Keratinocyte (primary cell): Measurements from ENCODE around the gene NFATC1. TPM values are rescaled to one million over a fixed set of nuclear protein-coding genes. Genes with fewer than 3 reads are reported as not detected.

Source experiments
- DNase-seq: peaks from one replicate; pipeline ENCODE4 v3.0.0-alpha.2; 2011; ENCODE audit warnings: low read depth, missing footprints, low spot score
- FAIRE-seq: peaks from 2 replicates; lab custom pipeline; 2011; peaks lifted over from hg19 to GRCh38; lab: Jason Lieb, UNC
- H2AFZ ChIP-seq: 2 replicates; pipeline ENCODE4 v1.6.0; 2012; ENCODE audit warnings: low read length, control low read depth, inconsistent platforms; ENCODE audit not compliant: control insufficient read depth
- H3K27ac ChIP-seq: 2 replicates; pipeline ENCODE4 v1.5.1; 2011; ENCODE audit warnings: low read length; ENCODE audit not compliant: control insufficient read depth, insufficient read depth
- H3K27me3 ChIP-seq: 3 replicates; pipeline ENCODE4 v1.6.0; 2011; ENCODE audit warnings: low read length; ENCODE audit not compliant: control insufficient read depth, insufficient read depth; ENCODE audit errors: extremely low read depth
- H3K36me3 ChIP-seq, 2 experiments: 2 replicates in 1 of 2; 3 replicates in 1 of 2; pipeline ENCODE4 v1.5.1; 2011; ENCODE audit warnings: low read length in 2 of 2, mild to moderate bottlenecking in 1 of 2; ENCODE audit not compliant: control insufficient read depth in 2 of 2, insufficient read depth in 2 of 2; ENCODE audit errors: extremely low read depth in 1 of 2
- H3K4me1 ChIP-seq: 3 replicates; pipeline ENCODE4 v1.5.1; 2011; ENCODE audit warnings: low read length; ENCODE audit not compliant: control insufficient read depth, insufficient read depth; ENCODE audit errors: extremely low read depth
- H3K4me2 ChIP-seq: 3 replicates; pipeline ENCODE4 v1.6.0; 2011; ENCODE audit warnings: low read depth, low read length; ENCODE audit not compliant: control insufficient read depth, insufficient read depth; ENCODE audit errors: extremely low read depth
- H3K4me3 ChIP-seq, 3 experiments: fragments of 200-600 bp in 1 of 3; sonication (generic) in 1 of 3; 2 replicates in 2 of 3; 3 replicates in 1 of 3; pipeline ENCODE4 v1.5.1; 2011 to 2016; ENCODE audit warnings: low read length in 3 of 3, mild to moderate bottlenecking in 3 of 3, control low read depth in 2 of 3, inconsistent platforms in 1 of 3, low read depth in 1 of 3, mixed read lengths in 1 of 3, mixed run types in 1 of 3, moderate library complexity in 1 of 3; ENCODE audit not compliant: control insufficient read depth in 2 of 3, insufficient read depth in 2 of 3; ENCODE audit errors: extremely low read depth in 1 of 3
- H3K79me2 ChIP-seq: 2 replicates; pipeline ENCODE4 v1.6.0; 2012; ENCODE audit warnings: low read length; ENCODE audit not compliant: control insufficient read depth, insufficient read depth
- H3K9ac ChIP-seq: 3 replicates; pipeline ENCODE4 v1.6.0; 2011; ENCODE audit warnings: low read length; ENCODE audit not compliant: control insufficient read depth, insufficient read depth; ENCODE audit errors: extremely low read depth
- H3K9me1 ChIP-seq: 3 replicates; pipeline ENCODE4 v1.6.0; 2011; ENCODE audit warnings: low read length; ENCODE audit not compliant: control insufficient read depth, insufficient read depth; ENCODE audit errors: extremely low read depth
- H3K9me3 ChIP-seq: 2 replicates; pipeline ENCODE4 v1.5.1; 2012; ENCODE audit warnings: low read depth, low read length; ENCODE audit not compliant: control insufficient read depth
- H4K20me1 ChIP-seq: 3 replicates; pipeline ENCODE4 v1.6.0; 2011; ENCODE audit warnings: low read length; ENCODE audit not compliant: control insufficient read depth, insufficient read depth; ENCODE audit errors: extremely low read depth
- CTCF ChIP-seq, 3 experiments: IDR thresholded peaks in 1 of 3; conservative IDR thresholded peaks in 1 of 3; optimal IDR thresholded peaks in 1 of 3; 2 replicates in 2 of 3; 3 replicates in 1 of 3; pipeline versions ENCODE3 to v1.5.1; 2011; ENCODE audit warnings: low read length in 3 of 3, mild to moderate bottlenecking in 3 of 3, moderate library complexity in 2 of 3, control low read depth in 1 of 3, inconsistent platforms in 1 of 3; ENCODE audit not compliant: insufficient read depth in 2 of 3; ENCODE audit errors: extremely low read depth in 1 of 3
- EZH2 ChIP-seq: IDR thresholded peaks from one replicate; pipeline ENCODE4 v1.6.1; 2012; ENCODE audit warnings: inconsistent platforms, mild to moderate bottlenecking, low read length, moderate library complexity
- dilution Hi-C: fragments of 300-500 bp; cut with MboI; formaldehyde crosslinking; loops from one replicate; pipeline ENCODE4 v1.7.0; 2020; ENCODE audit warnings: low sequenced_read_pairs; ENCODE audit not compliant: extremely low pct_ligation_motif_present
- polyA plus RNA-seq, 5 experiments: library from polyadenylated mRNA; depleted of rRNA in 3 of 5; stranded (reverse) in 3 of 5; stranded (forward) in 1 of 5; unstranded in 1 of 5; fragments of >200 nt; gene quantifications; 1 replicate in 1 of 5; 2 replicates in 3 of 5; 3 replicates in 1 of 5; pipeline versions ENCODE4 v1.2.1 to v1.2.3, GENCODE V29; 2011 to 2012; ENCODE audit warnings: missing spikeins in 2 of 5, low read depth in 1 of 5, low replicate concordance in 1 of 5

NFATC1 gene
- polyA plus RNA-seq, 1 donor (not counting 4 experiments of a cell fraction or from before 2014, with no cell fraction given): 0.77 TPM

- Histone ChIP-seq H3K9me1 (no peaks in the 10 kb centered on the region), H3K36me3 (no peaks in the 10 kb centered on the region), H3K4me1 (peaks cover 4% of the 10 kb centered on the region), H4K20me1 (peaks cover 5% of the 10 kb centered on the region), H3K79me2 (no peaks in the 10 kb centered on the region), H3K9ac (no peak overlapping the region), H3K9me3 (no peaks in the 10 kb centered on the region), H3K27me3 (peaks cover 20% of the 10 kb centered on the region), H3K4me3 (no peak overlapping the region), H3K27ac (no peak overlapping the region), H2AFZ (no peak overlapping the region), H3K4me2 (no peak overlapping the region)
- dilution Hi-C loops: no loop called here
- TF ChIP-seq CTCF (optimal IDR thresholded peaks at IDR 0.05 in 1 of 3, IDR thresholded peaks at IDR 0.05 in 1 of 3, conservative IDR thresholded peaks at IDR 0.05 in 1 of 3; ENCODE audit: extremely low read depth in 1 of 3, insufficient read depth in 2 of 3, low read length in 3 of 3): no peak
- no peak for TF ChIP-seq EZH2
- FAIRE-seq: no peak
- DNase-seq: no peak
Measured at GRCh38 chr18:79382681-79383387, 12.9 kb upstream of the NFATC1 start.

DNA sequence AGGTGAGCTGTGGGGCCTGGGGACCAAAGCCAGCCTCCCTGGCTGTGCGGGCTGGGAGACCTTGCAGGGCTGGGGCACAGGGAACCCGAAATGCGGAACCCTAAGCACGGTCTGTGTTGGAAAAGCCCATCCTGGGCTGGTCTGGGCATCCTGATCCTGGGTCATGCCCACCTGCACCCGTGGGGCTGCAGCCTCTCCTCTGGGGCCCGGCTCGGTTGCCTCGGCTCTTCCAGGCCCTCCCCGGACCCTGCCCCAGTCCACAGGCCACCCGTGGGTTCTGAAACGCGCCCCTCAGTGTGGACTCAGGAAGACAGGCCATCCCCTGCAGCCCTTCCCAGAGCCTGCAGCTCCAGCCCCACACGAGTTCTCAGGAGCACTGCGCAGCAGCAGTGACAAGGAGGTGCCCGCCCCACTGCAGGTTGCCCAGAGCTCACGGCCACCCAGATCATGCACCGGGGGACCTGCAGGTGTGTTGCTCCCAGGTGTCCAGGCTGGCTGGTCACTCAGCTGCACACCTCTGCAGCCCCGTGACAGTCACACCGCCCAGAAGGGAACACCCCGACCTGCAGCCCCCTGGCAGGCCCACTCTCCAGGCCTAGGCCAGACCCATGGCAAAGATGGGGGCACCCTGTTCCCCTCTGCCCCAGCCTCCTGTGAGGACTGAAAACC, 12.2 kb upstream of the NFATC1 start:
- Histone ChIP-seq H3K4me3 (no peak overlapping the region), H3K27ac (no peak overlapping the region), H3K36me3 (no peaks in the 10 kb centered on the region), H3K4me2 (no peak overlapping the region), H4K20me1 (peaks cover 5% of the 10 kb centered on the region), H3K9me1 (no peaks in the 10 kb centered on the region), H3K79me2 (no peaks in the 10 kb centered on the region), H3K9me3 (no peaks in the 10 kb centered on the region), H3K9ac (no peak overlapping the region), H3K27me3 (peaks cover 27% of the 10 kb centered on the region), H3K4me1 (peaks cover 4% of the 10 kb centered on the region), H2AFZ (no peak overlapping the region)
- no peak for DNase-seq
- TF ChIP-seq CTCF (optimal IDR thresholded peaks at IDR 0.05 in 1 of 3, IDR thresholded peaks at IDR 0.05 in 1 of 3, conservative IDR thresholded peaks at IDR 0.05 in 1 of 3; ENCODE audit: extremely low read depth in 1 of 3, insufficient read depth in 2 of 3, low read length in 3 of 3) (no peak), EZH2 (no peak)
- dilution Hi-C loops: no loop called here
- no peak for FAIRE-seq
